HG03432 (cell line): Measurements from ENCODE around the gene MYLK4.

Experiments used
- ATAC-seq: cut with Tn5 transposase; IDR thresholded peaks from one replicate; pipeline ENCODE4 v1.9.1; 2021; ENCODE audit warnings: mild to moderate bottlenecking, moderate library complexity; ENCODE audit not compliant: unreplicated experiment

The MYLK4 gene

GRCh38 chr6:2634139-2634964, 116.4 kb downstream of the MYLK4 start:
- ATAC-seq = peak; percentile 87

GRCh38 chr6:2633736-2634135, 117.0 kb downstream of the MYLK4 start:
- ATAC-seq = no peak

GRCh38 chr6:2632976-2633584, 117.6 kb downstream of the MYLK4 start:
- ATAC-seq = no peak

- ATAC-seq = no peak
Observed at GRCh38 chr6:2632368-2632767, 118.4 kb downstream of the MYLK4 start.

GRCh38 chr6:2630891-2631571, 119.7 kb downstream of the MYLK4 start:
- no peak for ATAC-seq

- no peak for ATAC-seq
Observed at GRCh38 chr6:2630359-2630758, 120.4 kb downstream of the MYLK4 start.

- no peak for ATAC-seq
Observed at GRCh38 chr6:2626401-2626800, 124.3 kb downstream of the MYLK4 start.

GRCh38 chr6:2625581-2625980, 125.1 kb downstream of the MYLK4 start:
- ATAC-seq = no peak

GRCh38 chr6:2624177-2624576, 126.5 kb downstream of the MYLK4 start:
- no peak for ATAC-seq

- ATAC-seq = no peak
Observed at GRCh38 chr6:2623295-2623694, 127.4 kb downstream of the MYLK4 start.

- ATAC-seq = no peak
Observed at GRCh38 chr6:2622671-2623070, 128.1 kb downstream of the MYLK4 start.

GRCh38 chr6:2619651-2620050, 131.1 kb downstream of the MYLK4 start:
- ATAC-seq = no peak

- no peak for ATAC-seq
Observed at GRCh38 chr6:2617729-2618128, 133.0 kb downstream of the MYLK4 start.

- no peak for ATAC-seq
Observed at GRCh38 chr6:2616811-2617210, 133.9 kb downstream of the MYLK4 start.

GRCh38 chr6:2615251-2615650, 135.5 kb downstream of the MYLK4 start:
- ATAC-seq = no peak

- no peak for ATAC-seq
Observed at GRCh38 chr6:2614846-2615245, 135.9 kb downstream of the MYLK4 start.

- no peak for ATAC-seq
Observed at GRCh38 chr6:2614155-2614554, 136.6 kb downstream of the MYLK4 start.
